Cardiac fibroblast (primary cell): ENCODE measurements around the gene SLC5A8.

Experiments
- DNase-seq, 2 donors: peaks; one replicate each; pipeline versions ENCODE4 v3.0.0 to v3.0.0-alpha.2; 2010; ENCODE audit warnings: low read depth in 2 of 2
- H3K4me3 ChIP-seq, 2 donors: replicated peaks in 1 of 2; 1 replicate in 1 of 2; 2 replicates in 1 of 2; pipeline ENCODE4 v1.5.1; 2011; ENCODE audit warnings: low read depth in 2 of 2, low read length in 2 of 2, mild to moderate bottlenecking in 2 of 2, moderate library complexity in 1 of 2
- TF ChIP-seq, protein P1 (sequence below): IDR thresholded peaks from one replicate; pipeline ENCODE4 v1.5.1; 2011; ENCODE audit warnings: low read depth, mild to moderate bottlenecking, low read length, inconsistent platforms

SLC5A8 gene

DNA sequence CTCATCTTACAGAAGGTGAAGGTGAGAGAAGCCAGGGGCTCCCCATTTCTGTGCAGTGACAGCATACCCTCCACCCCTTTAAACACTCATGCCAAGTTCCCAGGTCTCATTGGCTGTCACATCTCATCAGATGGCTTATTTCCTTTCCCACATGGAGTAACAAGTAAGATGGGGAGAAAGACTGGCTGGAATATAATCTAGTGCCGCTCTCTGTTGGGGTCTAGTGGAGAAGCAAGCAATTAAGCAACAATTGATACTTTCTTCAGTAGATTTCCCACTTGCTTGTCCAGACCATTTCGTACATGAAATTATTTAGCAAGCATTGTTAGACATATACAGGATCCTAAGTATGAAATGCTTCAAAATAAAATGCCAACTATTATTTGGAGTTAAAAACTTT lies 92.2 kb downstream of the SLC5A8 start:
- DNase-seq, result no peak
- no peak overlapping the region for H3K4me3 ChIP-seq
- TF ChIP-seq, protein P1, sequence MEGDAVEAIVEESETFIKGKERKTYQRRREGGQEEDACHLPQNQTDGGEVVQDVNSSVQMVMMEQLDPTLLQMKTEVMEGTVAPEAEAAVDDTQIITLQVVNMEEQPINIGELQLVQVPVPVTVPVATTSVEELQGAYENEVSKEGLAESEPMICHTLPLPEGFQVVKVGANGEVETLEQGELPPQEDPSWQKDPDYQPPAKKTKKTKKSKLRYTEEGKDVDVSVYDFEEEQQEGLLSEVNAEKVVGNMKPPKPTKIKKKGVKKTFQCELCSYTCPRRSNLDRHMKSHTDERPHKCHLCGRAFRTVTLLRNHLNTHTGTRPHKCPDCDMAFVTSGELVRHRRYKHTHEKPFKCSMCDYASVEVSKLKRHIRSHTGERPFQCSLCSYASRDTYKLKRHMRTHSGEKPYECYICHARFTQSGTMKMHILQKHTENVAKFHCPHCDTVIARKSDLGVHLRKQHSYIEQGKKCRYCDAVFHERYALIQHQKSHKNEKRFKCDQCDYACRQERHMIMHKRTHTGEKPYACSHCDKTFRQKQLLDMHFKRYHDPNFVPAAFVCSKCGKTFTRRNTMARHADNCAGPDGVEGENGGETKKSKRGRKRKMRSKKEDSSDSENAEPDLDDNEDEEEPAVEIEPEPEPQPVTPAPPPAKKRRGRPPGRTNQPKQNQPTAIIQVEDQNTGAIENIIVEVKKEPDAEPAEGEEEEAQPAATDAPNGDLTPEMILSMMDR, result no peak

DNA sequence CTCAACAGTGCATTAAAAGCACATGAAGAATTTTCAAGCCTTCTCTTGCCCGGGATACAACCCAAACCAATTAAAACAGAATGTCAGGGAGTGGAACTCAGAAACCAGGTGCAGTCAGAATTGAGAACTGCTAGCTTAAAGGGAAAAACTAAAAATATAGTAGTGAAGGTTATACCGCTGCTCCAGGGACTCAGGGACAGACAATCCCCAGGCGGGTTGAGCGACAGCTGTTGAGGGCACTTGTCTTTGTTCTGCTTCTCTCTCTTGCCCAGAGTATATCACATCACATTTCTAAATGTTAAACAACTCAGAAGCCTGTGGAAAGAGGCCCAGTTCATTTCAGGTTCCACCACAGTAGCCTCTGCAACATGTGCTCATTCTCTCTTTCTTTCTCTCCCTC lies 93.1 kb downstream of the SLC5A8 start:
- H3K4me3 ChIP-seq, result no peak overlapping the region
- TF ChIP-seq, protein P1, result no peak
- DNase-seq, result no peak

DNA sequence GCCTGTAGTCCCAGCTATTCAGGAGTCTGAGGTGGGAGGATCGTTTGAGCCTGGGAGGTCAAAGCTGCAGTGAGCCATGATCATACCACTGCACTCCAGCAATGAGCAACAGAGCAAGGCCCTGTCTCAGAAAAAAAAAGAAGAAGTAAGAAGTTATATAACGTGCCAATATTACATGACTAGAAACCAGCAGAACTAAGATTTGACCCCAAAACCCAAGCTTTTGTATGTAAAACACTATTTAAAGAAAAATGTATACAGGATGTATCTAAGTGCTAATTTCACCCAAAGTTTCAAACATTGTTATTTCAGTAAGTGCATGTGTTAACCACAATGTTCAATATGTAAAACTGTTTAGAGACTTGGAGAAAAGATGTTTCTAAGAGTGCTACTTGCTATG lies 94.7 kb downstream of the SLC5A8 start:
- DNase-seq, result no peak
- no peak overlapping the region for H3K4me3 ChIP-seq
- TF ChIP-seq, protein P1, result no peak

DNA sequence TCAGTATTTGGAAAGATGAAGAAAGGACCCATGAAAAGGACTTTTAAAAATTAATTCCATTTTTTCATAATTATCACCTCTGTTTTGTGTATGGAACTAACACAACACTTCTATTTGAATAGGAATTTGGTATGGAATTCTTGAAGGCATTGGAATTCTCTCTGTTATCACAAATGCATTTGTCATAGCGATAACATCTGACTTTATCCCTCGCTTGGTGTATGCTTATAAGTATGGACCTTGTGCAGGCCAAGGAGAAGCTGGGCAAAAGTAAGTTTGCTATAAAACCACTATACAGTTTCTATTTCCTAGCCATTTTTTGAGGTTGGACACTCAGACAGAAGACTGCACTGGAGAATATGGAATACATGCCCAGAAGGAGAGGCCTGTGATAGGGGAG lies 98.6 kb downstream of the SLC5A8 start:
- no peak overlapping the region for H3K4me3 ChIP-seq
- no peak for DNase-seq
- TF ChIP-seq, protein P1, result no peak

DNA sequence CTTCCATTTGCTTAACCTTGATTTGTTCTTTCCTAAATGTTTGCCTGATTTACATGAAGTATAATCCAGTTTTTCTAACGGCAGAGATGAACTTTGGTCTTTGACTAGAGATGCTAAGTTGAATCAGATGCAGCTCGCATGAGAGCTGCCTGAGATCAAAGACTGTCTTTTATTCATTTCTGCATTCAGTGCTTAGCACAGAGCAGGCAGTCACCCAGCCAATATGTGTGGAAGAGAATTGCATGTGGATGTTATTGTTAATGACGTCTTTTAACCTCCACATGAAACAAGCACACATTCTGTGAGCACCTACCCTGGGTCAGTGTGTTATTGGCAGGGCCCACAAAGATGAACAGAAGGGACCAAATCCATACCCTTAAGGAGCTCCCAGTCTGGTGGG lies 99.2 kb downstream of the SLC5A8 start:
- no peak for DNase-seq
- TF ChIP-seq, protein P1, result no peak
- no peak overlapping the region for H3K4me3 ChIP-seq

DNA sequence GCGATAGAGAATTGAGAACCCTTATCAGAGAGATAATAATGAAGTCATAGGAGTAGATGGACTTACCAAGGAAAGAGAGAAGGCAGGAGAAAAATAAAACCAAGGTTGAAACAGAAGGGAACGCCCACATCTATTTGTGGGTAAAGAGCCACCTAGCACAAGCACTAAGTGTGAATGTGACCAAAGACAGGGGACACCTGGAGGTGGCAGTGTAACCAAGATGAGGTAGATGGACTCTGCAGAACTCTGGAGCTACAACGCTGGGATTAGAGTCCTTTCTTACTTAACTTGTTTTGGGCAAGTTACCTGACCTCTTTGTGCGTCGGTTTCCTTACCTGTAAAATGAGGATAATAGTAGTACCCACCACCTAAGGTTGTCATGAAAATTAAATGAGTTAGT lies 101.9 kb downstream of the SLC5A8 start:
- TF ChIP-seq, protein P1, result no peak
- no peak overlapping the region for H3K4me3 ChIP-seq
- no peak for DNase-seq

DNA sequence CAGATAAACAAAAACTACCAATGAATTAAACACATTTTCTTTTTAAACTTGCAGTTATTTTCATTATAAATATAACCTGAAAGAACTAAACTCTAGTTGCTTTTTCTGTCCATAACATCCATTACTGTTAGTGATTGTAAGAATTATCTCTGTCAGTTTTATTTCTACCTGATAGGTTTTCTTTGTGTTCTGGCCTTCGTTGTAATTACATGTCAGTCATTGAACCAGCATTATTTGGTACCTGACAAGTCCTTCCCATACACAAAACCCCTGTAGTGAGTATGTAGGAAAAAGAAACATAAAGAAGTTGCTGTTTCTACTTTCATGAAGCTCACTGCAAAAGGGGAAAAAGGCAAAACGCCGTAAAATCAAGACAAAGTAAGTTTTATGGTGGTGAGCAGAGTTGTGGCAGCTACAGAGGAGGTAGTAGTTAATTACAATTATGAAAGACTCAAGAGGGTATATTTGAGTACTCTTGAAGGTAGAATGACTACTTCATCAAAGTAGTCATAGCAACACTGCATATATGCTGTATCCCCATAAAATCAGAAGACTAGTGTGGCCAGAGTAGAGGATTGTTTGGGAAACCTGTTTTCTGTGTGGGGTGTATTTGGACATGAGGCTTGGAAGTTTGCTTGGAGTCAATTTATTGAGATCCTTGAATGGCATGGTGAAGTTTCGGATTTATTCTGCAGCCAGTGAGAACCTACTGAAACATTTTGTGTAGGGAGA lies 102.8 kb downstream of the SLC5A8 start:
- TF ChIP-seq, protein P1, result no peak
- no peak overlapping the region for H3K4me3 ChIP-seq
- no peak for DNase-seq
